Stimulated activated CD4-positive, alpha-beta T cell treated with anti-CD3 and anti-CD28 coated beads, TNF-alpha, amount 100 ng/mL, for 48 hours (primary cell): ENCODE measurements around the gene ATP5F1B.
A peak's percentile ranks its signal among the peaks of the same experiment; 100 is the strongest.
"Not testable (repeated sequence)": the region's sequence is repeated elsewhere in the genome, so short reads cannot be mapped to it uniquely, and the experiment has no call there.

Experiments used
- DNase-seq, 3 donors: peaks; one replicate each; pipeline ENCODE4 v3.0.0-alpha.2; 2020; ENCODE audit warnings: low read depth in 3 of 3

The ATP5F1B gene

DNA sequence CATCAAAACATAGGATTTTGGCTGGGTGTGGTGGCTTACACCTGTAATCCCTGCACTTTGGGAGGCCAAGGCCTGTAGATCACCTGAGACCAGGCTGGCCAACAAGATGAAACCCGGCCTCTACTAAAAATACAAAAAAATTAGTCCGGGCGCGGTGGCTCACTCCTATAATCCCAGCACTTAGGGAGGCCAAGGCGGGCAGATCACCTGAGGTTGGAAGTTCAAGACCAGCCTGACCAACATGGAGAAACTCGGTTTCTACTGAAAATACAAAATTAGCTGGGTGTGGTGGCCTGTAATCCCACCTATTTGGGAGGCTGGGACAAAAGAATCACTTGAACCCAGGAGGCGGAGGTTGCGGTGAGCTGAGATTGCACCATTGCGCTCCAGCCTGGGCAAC lies 2.2 kb upstream of the ATP5F1B start:
- DNase-seq = not testable (repeated sequence)

DNA sequence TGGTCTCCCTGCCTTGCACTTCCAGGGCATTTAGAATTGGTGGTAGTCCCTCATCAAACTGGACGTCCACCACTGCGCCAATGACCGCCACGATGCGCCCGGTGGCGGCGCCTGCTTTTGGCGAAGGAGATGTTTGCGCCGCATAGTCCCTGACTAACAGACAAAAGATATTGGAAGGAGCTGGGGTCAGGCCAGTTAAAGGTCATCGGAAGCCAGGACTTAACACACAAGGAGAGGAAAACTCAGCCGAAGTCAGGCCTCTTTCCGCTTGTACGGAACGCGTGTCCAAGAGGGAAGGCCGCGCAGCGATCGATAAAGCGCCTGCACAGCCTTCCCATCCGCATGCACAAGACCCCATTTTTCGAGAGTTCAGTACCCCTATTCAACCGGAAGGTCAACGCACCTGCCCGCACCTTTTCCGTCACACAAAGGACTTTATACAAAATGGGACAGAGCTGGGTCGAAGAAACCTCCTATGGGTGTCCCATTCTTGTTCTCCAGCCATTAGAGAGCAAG lies 525 bp downstream of the ATP5F1B start:
- DNase-seq = no peak

DNA sequence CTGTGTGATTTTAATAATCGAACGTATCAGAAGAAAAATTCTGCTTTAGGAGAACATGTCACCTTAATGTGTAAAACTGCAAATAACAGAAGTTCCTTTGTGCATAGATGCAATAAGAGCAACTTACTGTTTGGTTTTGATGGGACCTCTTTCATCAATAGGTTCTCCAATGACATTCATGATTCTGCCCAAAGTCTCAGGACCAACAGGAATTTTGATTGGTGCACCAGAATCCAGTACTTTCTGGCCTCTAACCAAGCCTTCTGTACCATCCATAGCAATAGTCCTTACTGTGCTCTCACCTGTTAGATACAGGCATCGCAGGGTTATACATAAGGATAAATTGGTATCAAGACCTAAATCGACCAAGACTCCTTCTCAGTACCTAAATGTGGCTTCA lies 1.1 kb downstream of the ATP5F1B start:
- DNase-seq = no peak

GRCh38 chr12:56641219-56641618 lies 4.6 kb downstream of the ATP5F1B start:
- no peak for DNase-seq

GRCh38 chr12:56637621-56638020 lies 8.2 kb downstream of the ATP5F1B start:
- no peak for DNase-seq

DNA sequence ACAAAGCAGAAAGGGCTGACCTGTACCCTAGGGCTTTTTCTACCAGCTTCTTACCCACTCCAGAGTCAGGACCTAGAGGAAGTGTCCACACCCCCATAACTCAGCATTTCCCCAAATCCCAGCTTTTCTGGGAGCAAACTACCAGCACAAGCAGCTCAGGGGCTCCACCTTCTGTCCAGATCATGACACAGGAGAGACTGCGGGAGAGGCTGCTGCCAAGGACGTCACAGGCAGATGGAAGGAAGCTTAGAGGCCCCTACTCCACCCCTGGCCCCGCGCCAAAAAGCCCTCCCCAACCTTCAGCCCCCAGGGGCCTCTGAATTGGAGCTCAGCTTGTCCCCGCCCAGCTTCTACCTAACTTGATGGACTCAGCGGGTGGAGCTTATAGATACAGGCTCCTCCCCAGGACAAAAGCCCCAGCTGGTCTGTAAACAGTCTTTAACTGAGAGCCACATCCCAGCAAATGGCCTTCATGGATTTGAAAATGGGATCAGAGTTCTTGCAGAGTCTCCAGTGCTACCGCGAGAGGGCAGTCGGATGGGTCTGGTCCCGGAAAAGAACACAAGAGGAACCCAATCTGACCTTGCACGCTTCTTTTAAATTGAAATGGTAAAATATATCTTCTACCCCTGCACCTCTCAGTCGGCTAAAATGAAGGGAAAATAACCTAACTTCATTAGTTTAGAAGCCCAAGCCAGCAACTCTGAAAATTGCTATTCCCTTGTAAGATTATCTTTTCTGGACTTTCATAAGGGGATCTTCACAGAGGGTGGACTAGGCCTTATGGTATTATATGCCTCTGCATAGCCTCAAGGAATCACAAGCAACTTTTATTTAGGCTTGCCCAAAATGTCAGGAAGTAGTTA lies 8.9 kb downstream of the ATP5F1B start:
- peak; percentile 81 to 92 (median 90) for DNase-seq

DNA sequence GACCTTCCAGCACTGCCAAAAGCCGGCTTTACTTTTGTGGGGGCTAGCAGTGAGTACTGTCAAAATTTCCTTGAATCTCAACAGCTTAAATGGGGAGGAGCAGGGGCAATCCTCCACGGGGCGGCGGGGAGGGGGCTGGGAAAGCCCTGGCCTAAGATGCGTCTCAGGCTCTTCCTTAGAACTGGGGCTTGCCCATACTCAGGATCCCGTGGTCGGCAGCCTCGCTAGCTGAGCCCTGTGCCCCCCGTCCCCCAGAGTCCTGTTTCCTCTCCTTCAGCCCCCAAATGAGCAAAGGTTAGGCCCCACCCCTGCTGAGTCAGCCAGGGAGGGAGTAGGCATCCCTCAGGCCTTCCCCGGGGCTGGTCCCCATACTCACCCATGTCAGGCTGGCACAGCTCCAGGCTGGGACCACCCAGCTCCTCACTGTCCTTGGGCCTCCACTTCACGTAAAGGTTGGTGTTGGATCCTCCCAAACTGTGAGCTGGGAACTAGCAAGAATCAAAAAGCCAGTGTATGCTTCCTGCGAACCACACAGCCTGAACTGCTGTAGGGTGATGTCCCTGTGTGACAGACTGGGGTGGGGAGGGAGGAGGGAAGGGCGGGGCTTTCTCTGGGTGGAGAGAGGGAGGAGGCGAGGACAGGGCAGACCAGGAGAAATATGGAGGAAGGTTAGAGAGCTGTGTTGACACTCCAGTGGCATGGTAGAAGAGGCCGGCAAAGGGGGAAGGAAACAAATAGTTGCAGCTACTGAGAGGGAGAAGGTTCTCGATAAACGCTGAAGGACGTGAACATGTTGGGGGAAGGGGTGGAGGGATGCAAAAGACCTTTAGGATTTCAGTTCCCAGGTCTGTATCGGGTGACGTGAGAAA lies 9.7 kb downstream of the ATP5F1B start:
- peak; percentile 65 to 90 (median 76) for DNase-seq

- peak in 1 of 3 donors; percentile 60 for DNase-seq
These were observed 10.7 kb downstream of the ATP5F1B start for GRCh38 chr12:56634837-56635791.

- no peak for DNase-seq
These were observed 11.4 kb downstream of the ATP5F1B start for GRCh38 chr12:56634242-56634836.

DNA sequence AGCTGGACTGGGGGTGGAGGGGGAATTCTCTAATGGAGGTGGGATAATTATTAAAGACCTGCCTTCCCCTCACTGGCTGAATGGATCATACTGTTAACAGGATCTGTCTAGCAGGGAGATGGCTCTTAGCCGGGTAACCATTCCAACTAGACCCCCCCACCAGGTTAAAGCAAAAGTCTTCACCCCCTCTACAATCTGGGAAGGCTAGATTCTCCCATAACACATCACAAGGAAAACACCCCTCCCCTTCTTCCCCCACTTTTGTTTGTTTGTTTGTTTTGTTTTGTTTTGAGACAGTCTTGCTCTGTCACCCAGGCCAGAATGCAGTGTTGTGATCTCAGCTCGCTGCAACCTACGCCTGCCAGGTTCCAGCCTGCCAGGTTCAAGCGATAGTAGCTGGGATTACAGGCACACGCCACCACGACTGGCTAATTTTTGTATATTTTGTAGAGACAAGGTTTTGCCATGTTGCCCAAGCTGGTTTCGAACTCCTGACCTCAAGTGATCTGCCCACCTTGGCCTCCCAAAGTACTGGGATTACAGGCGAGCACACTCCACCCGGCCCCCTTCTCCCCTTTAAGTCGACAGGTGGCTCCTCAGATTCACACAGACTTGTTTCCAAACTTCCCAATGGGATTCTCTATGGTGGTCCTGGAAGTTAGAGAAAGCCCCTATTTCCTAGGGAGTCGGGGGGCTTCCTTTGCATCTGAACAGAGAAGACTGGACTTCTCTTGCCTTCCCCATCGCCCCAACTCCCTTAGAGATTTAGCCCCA lies 12.1 kb downstream of the ATP5F1B start:
- DNase-seq = no peak

- DNase-seq = no peak
These were observed 12.9 kb downstream of the ATP5F1B start for GRCh38 chr12:56632701-56633467.

DNA sequence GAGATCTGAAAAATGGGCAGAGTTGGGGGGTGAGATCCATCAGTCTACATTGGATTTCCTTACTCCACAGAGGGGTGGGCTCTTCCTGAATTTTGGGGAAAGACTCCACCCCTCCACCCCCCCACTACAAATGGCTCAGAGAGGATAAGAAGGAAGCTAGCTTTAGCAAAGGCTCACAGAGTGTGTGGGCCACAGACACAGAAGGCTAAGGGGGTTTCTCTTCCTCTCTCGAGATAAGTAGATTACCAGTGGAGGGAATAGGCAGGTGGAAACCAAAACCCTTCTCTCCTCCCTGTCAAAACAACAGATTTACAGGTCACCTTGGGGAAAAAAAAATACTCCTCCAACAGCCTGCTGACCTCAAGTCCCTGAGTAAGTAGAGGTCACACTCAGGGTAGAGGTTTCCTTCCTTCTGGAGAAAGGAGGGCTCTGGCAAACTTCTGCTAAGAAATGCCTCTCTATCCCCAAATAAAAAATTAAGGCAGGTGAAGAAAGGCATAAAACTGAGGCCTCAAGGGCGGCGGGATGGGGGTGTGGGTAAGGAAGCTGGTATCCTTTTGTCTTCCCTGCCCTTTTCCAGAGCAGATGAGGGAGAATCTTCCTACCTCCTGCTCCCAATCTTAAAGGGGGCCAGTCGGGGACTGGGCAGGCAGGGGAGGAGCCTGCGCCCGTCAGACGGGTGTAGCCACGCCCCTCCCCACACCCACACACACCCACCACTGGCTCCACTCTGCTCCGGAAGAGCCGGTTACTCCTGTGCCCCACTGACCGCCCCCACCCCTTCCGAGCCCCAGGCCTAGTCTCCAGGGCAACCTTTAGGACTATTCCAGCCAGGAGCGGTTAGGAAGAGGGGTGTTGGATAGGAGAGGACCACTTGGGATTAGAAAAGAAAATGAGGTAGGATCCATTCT lies 13.7 kb downstream of the ATP5F1B start:
- peak in 1 of 3 donors; percentile 61 for DNase-seq

GRCh38 chr12:56630180-56630632 lies 15.6 kb downstream of the ATP5F1B start, which contains the start of gene BAZ2A:
Gene BAZ2A, minus strand, starts transcription at chr12:56630326. Its CDS starts 12,796 bp downstream, at chr12:56617530.
- peak; percentile 70 to 84 (median 79) for DNase-seq

DNA sequence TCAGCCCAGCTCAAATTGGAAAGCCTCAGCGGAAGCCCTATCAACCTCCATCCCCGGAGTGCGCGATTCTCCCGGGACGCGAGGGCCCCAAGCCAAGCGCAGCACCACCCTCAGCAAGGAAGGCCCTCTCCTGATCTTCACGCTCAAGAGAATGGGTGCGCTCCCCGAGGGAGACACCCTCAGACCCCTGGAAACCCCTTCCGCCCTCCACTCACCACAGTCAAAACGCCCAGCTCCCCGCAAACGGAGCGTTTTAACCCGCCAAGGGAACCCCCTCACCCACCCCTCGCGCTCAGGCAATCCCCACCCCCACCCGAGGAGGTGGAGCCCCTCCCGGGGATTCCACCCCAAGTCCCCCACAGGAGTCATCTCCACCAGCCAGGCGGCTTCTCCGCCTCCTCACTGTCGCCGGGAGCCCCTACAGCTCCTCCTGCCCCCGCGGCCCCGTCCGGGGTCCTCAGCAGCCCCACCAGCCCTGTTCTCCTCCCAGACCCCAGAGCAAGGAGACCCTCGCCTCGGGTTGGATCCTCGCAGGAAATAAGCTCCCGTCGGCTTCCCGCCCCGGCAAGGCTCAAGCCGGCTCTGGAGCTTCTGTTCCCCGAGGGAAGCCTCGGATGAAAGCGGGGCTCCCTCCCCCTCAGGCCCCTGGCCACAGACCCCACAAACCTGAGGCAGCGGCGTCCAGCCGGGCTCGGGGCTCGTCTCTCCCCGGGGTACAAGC lies 16.2 kb downstream of the ATP5F1B start:
- no peak for DNase-seq

DNA sequence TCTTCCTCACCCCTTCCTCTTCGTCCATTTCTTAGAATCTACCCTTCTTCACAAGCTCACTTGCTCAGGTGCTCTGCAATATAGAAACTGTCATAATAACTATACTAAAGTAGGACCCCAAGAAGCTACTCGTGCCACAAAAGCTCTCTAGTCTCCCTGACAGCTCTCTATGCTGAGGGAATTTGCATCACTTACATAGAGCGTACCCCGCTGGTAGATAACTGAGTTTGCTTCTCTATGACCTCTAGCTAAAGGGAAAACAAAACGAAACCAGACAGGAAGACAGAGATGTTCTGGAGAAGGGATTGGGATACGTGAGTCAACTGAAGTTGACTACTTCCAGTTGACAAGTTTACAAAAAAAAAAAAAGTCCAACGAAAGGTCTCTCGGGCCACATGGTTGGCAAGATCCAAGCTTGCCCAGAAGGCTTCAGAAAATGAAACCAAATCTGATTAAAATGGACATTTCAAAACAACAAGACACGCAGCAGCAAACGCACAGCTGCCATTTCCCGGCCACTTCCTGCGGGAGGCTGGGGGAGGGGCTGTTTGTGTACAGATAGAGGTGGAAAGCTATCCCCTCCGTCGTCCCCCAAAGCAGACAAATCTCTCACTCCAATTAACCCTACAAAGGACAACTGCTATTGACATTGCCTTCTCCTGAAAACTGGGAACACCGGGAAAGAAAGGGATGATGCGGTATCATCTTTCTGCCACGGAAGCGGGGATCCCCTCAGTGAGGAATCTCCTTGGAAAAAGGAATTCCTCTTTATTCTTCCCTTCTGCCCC lies 16.9 kb downstream of the ATP5F1B start:
- DNase-seq = peak in 1 of 3 donors; percentile 57

DNA sequence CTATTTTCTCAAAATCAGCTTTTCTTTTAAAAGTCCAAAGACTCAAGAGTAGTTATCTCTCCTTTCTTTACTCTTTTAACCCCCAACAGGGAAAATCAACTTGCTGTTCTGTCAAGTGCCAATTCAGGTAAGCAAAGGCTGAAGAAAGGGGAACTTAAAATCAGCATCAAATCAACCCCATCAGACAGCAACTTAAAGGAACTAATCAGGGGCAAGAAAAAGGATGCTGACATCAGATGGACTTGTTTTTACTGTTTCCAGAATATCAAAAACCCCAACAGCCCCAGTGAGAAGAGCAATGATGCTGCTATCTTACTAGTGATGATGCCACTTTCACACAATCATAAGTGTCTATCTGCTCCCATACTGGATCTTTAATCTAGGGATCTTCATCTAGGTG lies 19.1 kb downstream of the ATP5F1B start:
- DNase-seq = no peak

GRCh38 chr12:56622535-56622934 lies 23.2 kb downstream of the ATP5F1B start:
- DNase-seq = no peak
